GM12874 (cell line): ENCODE measurements around the gene MACROD2.

Experiments used
- CTCF ChIP-seq: IDR thresholded peaks from 2 replicates; pipeline ENCODE4 v1.5.1; 2011; ENCODE audit warnings: low read depth, mild to moderate bottlenecking, control low read depth, low read length, moderate library complexity; ENCODE audit not compliant: insufficient read depth

MACROD2 gene

GRCh38 chr20:14826543-14827313 is 831.4 kb downstream of the MACROD2 start:
- no peak for TF ChIP-seq CTCF

GRCh38 chr20:14828459-14828858 is 833.1 kb downstream of the MACROD2 start:
- TF ChIP-seq CTCF = no peak

- TF ChIP-seq CTCF = no peak
Observed at GRCh38 chr20:14829906-14830305, 834.6 kb downstream of the MACROD2 start.

GRCh38 chr20:14830466-14830865 is 835.1 kb downstream of the MACROD2 start:
- no peak for TF ChIP-seq CTCF

GRCh38 chr20:14830899-14831298 is 835.6 kb downstream of the MACROD2 start:
- no peak for TF ChIP-seq CTCF

GRCh38 chr20:14832630-14833029 is 837.3 kb downstream of the MACROD2 start:
- no peak for TF ChIP-seq CTCF

GRCh38 chr20:14838663-14839628 is 843.6 kb downstream of the MACROD2 start:
- no peak for TF ChIP-seq CTCF
